Cerebellar nuclear complex (tissue), 1 donor: ENCODE results near the gene ARHGEF18.
"Not testable (repeated sequence)": the region's sequence is repeated elsewhere in the genome, so short reads cannot be mapped to it uniquely, and the experiment has no call there.

ENCODE experiments used
- DNase-seq, 2 experiments: peaks; one replicate each; lab custom pipeline; 2025; lab: John Stamatoyannopoulos, UW

ARHGEF18 gene

DNA sequence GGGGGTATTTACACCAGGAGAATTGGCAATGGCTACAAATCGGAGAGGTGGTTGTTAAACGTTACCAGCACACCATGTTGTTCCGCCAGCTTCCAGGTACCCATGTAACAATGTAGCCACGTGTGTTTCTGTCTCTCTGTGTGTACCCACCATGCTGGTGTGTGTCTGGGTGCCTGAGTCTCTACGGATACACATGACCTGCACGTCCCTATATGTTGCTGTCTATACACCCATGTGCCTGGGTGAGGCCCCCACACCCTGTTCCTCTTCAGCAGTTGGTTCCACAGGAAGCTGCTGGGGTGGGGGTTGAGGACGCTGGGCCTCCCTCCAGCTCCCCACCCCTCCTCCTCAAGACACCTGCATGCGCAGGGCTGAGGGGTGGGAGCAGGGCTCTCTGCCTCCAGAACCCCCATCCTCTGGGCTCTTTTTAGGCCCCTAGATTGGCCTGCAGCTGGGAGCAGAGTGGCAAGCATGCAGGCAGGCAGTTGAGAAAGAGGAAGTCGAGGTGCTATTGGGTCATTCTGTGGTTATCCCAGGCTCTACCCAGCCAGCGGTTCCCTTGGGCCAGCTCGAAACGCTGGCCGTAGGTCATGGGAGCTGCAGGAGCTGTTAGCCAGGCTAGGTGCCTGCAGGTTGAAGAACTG is at the start of gene ARHGEF18:
Gene ARHGEF18 (plus strand): TSS at position 351 of the 644 bp plus-strand sequence. CDS start 13,954 bp downstream, outside the sequence.
- DNase-seq = no peak

DNA sequence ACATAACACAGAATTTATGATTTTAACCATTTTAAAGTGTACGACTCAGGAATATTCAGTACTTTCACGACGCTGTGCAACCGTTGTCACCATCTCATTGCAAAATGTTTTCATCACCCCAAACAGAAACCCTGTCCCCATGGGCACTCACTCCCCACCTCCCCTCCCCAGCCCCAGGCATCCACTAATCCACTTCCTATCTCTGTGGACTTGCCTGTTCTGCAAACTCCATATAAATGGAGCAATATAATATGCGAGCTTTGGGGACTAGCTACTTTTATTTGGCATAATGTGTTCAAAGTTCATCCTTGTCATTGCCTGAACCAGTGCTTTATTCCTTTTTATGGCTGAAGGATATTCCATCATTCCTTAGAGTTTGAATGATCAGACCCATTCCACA is 47.2 kb upstream of the ARHGEF18 start:
- no peak for DNase-seq

DNA sequence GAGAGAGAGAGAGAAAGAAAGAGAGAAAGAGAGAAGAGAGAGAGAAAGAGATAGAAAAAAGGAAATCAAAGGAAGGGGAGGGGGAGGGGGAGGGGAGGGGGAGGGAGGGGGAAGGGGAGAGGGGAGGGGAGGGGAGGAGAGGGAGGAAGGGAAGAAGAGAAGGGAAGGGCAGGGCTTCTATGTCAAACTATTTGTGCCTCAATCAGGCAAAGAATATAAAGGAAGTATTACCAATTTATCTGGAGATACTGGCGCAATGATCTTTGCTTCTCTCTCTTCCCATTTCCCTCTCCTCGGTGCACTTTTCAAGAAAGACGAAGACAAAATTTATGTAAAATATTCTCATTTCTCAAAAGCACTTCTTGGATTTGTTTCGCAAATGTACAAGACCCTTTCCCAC is 45.3 kb upstream of the ARHGEF18 start:
- no peak for DNase-seq

DNA sequence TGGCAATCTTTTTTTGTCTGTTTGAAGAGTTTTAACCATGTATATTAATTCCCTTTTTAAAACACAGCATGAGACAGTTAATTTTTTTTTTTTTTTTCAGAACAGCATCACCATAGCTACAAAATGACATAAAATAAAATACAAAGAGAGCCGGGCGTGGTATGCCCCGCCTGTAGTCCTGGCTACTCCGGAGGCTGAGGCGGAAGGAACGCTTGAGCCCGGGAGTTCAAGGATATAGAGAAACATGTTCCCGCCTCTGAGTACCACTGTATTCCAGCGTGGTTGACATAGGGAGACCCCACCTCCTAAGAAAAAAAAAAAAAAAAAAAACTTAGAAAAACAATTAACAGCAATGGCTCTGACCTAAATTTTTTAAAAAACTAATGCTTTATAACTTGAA is 44.5 kb upstream of the ARHGEF18 start:
- no peak for DNase-seq

DNA sequence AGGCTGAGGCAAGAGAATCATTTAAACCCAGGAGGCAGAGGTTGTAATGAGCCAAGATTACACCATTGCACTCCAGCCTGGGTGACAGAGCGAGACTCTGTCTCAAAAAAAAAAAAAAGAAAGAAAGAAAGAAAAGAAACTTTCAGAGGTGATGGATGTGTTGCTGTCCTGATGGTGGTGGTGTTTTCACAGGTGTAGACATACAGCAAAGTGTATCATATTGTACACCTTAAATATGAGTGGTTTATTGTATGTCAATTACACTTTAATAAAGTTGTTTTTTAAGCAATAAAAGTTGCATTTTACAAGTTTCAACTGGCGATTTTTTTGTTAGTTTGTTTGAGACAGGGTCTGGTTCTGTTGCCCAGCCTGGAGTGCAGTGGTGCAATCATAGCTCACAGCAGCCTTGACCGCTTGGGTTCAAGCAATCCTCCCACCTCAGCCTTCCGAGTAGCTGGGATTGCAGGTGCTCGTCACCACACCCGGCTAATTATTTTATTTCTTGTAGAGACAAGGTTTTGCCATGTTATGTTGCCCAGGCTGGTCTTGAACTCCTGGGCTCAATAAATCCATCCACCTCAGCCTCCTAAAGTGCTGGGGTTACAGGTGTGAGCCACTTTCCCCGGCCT is 41.0 kb upstream of the ARHGEF18 start:
- no peak for DNase-seq

DNA sequence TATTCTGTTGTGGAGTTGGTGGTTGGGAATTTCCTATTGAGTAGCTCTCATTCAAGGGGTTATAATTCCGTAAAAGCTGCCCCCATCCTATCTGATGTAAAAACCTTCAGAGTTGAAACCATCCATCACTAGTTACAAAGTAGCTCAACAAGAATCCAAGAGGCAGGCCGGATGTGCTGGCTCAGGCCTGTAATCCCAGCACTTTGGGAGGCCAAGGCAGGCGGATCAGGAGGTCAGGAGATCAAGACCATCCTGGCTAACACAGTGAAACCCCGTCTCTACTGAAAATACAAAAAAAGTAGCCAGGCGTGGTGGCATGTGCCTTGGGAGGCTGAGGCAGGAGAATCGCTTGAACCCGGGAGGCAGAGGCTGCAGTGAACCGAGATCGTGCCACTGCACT is 40.4 kb upstream of the ARHGEF18 start:
- DNase-seq = not testable (repeated sequence)

DNA sequence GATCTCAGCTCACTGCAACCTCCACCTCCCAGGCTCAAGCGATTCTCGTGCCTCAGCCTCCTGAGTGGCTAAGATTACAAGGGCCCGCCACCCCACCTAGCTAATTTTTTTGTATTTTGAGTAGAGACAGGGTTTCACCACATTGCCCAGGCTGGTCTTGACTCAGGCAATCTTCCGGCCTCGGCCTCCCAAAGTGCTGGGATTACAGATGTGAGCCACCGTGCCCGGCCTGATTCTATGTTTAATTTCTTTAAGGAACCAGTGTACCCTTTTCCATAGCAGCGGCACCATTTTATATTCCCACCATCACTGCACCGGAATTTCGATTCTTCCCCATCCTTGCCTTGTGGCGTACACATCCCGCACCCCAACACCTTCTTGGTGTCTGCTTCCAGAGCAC is 36.8 kb upstream of the ARHGEF18 start:
- no peak for DNase-seq

DNA sequence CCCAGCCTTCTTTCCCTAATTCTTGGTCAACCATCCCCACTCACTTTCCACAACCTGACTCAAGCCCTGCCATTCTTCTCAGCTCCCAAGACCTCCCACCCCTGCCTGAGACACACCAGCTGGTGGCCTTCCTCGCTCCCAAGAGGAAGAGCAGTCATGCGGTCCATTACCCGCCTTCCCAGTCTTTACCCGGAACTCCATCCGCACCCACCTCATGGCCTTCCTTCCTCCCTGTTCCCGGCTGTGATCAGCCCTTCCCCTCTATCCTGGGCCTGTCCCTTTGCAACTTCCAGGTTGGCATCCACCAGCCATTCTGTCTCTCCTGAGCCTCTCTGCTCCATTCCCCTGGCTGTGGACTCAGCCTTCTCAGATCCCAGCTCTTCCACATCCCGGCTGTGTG is 35.9 kb upstream of the ARHGEF18 start:
- DNase-seq = no peak

DNA sequence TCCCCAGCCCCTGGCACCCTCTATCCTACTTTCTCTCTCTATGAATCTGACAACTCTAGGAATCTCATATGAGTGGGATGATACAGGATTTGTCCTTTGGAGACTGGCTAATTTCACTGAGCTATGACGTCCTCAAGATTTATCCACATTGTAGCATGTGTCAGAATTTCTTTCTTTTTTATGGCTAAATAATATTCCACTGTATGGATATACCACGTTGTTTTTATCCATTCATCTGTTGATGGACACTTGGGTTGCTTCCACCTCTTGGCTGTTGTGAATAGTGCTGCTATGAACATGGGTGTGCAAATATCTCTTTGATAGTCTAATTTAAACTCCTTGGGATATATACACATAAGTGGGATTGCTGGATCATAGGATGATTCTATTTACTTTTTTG is 30.6 kb upstream of the ARHGEF18 start:
- no peak for DNase-seq

DNA sequence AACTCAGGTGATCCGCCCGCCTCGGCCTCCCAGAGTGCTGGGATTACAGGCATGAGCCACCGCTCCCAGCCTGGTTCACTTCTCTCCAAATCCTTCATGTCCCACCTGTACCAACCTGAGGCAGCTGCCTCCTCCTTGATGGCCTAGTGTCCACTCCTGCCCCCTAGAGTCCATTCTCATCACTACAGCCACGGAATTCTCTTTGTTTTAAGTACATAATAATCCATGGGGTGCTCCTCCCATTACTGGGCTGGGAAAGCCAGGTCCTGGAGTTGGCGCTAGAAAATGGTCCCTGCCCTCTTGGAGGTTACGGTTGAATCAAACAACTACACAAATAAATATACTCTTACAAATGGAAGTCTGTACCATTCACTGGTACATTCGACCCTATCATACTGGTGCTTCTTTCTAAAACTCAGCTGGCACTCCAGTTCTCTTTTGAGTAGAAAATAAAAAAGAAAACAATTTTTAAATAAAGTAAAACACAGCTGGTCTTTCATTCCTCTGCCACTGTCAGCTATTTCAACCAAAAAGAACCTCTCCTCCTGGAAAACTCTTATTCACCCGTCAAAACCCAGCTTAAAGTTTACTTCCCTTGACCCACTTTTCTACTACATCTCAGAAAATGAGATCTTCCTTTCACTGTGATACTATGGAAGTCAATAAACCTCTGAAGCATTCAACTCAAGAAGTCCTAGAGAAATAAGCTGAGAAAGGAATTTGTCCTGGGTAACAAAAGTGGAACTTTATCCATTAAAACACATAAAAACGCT is 22.4 kb upstream of the ARHGEF18 start:
- DNase-seq = no peak

DNA sequence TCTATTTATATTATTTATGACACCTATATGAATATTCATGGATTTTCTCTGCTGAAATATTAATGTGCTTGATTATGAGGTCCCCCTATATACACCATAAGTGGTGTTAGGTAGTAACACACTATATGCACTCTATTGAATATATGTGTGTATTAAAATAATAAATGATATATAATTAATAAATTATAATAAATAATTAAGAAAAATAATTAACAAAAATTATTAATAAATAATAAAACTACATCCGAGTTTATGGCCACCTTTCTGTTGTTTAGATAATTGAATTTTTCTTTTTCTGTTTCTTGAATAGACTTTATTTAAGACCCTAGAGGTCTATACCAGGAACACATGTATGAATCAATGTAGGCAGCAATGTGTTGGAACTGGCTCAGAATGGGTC is 20.9 kb upstream of the ARHGEF18 start:
- no peak for DNase-seq

DNA sequence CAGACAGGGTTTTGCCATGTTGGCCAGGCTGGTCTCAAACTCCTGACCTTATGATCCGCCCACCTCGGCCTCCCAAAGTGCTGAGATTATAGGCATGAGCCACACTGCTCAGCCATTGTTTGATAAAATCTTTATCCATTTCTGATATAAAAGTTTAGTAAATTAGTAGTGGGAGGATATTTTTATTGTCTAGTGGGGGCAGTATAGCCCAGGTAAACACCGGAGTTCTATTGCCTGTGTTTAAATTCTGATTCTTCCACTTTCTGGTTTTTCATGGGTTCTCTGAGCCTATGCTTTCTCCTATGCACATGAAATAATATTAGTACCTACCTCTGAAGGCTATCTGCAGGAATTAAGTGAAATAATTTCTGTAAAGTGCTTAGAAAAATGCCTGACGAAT is 20.1 kb upstream of the ARHGEF18 start:
- no peak for DNase-seq

DNA sequence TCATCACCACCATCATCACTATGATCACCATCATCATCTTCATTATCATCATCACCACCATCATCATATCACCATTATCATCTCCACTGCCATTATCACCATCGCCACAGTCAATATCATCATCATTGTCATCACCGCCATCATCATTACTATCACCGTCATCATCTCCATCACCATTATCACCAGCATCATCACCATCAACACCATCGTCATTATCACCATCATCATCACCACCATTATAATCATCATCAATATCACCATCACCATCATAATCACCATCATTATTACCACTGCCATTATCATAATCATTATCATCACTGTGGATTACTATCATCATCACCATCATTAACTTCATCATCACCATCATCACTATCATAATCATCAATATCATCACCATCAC is 17.3 kb upstream of the ARHGEF18 start:
- no peak for DNase-seq

DNA sequence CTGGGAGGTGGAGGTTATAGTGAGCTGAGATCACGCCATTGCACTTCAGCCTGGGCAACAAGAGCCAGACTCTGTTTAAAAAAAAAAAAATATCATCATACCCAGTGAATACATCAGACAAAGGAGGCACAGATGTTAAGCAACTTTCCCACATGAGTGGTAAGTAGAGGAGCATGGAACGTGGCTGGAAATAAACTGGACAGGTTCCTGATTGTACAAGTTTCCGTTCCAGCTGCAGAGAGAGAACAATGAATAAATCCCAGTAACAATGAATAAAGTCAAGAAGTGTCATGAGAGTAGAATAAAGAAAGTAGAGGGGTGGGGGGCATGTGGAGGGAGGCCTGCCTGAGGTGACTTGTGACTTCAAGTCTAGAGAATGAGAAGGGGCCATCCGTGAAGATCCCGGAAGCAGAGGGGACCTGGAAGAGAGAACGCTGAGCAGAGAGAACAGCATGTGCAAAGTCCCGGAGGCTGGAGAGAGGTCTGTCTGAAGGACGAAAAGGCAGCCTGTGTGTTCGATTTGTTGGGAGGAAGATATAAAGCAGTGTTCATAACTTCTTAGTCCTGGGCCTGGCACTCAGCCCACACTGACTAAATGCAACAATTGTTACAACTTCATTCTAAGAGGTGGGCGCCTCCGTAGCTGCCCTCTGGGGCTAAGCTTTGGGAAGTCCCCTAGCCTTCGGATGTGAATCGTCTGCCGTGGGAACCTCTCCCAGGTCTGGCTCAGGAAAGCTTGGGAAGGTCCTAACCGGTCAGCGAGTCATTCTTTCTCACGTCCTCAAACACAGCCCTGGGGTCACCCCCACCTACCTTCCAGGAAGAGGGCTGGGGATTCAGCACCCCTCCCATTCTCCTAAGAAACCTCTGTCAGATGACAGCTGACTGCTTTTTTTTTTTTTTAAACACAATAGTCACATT is 15.3 kb upstream of the ARHGEF18 start:
- no peak for DNase-seq

DNA sequence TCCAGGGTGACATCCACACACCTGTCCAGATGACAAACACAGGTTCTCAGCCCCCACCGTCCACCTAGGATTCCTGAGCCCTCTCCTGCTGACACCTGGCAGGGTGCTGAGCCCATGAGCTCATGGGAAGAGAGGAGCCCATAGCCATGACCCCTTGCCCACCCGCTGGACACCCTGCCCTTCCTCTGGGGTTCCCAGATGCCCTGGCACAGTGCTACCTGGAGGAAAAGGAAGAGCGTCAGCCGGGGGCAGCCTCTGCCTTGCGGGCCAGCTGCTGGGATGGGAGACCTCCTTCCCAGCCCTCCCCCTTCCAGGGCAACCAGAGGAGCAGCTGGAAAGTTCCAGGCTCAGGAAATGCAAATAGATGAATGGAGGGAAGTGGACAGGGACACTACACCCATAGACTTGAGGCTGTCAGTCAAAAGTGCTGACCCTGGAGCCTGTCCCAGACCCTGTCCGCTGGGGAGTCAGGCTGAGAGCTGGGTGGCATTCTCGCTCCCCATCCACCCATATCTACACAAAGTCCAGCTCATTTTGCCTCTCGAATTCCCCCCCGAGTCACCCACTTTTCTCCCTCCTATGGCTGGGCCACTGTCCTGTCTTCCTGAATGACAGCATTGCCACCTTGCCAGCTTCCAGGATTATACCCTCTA is 12.3 kb upstream of the ARHGEF18 start:
- DNase-seq = no peak

DNA sequence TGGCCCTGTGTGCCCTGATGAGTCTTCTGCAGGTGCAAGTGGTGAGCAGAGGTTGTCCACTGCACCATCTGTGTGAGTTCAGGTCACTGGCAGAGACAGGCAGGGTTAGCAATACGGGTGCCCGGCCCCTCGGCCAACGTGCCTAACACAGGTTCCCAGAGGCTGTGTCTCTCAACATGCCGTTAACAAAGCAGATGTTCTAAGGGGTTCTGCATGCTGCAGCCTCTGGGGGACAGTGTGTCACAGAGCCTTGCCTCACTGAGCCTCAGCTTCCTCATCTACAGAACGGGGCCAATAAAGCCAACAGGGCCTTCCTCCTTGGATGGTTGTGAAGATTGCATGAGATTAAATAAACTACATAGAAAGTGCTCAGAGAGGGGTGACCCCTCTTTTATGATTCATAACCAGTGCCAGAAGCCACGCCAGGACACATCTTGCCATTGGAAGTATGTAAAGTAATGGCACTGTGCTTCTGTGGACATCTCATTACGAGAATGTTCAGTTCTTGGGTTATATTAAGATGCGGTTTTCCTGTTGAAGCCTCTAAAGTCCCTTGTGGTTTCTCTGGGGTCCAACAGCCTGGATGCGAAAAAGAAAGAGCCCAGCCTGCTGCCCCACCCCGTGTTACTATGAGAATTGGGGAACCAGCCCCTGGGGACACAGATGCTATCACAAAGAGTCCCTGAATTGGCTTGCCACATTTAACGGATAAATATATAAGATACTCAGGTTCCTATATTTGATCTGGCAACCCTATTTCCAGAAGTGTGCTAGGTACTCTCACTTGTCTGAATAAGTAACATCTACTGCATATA is 11.2 kb upstream of the ARHGEF18 start:
- DNase-seq = no peak

DNA sequence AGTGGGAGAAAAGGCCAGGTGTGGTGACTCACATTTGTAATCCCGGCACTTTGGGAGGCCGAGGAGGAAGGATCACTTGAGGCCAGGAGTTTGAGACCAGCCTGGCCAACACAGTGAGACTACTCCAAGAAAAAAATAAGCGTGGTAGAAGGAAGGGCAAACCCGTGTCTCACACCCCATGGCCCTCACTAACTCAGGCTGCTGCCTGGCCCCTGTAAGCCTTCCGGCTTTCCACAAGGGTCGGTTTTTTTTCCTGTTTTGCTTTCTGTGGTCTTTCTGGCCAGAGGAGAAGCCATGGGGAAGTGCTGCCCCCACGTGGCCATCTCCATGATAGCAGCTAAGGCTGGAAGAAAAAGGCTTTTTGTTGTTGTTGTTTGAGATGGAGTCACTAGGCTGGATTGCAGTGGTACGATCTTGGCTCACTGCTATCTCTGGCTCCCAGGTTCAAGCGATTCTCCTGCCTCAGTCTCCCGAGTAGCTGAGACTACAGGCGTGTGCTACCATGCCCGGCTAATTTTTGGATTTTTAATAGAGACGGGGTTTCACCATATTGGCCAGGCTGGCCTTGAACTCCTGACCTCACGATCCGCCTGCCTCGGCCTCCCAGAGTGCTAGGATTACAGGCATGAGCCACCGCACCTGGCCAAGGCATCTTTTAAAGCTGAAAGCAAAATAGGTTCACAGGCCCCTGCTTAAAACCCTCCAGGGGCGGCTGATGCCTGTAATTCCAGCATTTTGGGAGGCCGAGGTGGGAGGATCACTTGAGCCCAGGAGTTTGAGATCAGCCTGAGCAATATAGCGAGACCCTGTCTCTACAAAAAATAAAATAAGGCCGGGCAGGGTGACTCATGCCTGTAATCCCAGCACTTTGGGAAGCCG is 7.5 kb upstream of the ARHGEF18 start:
- DNase-seq = peak in 1 of 2 experiments; percentile 31

DNA sequence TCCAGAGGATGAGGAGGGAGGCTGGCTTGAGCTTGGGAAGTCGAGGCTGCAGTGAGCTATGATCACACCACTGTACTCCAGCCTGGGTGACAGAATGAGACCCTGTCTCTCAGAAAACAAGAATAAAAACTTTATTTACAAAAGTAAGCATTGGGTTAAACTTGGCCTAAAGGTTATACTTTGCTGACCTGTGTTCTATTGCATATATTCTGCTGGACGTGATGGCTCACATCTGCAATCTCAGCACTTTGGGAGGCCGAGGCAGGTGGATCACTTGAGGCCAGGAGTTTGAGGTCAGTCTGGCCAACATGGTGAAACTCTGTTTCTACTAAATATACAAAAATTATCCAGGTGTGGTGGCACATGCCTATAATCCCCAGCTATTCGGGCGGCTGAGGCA is 6.6 kb upstream of the ARHGEF18 start:
- no peak for DNase-seq

DNA sequence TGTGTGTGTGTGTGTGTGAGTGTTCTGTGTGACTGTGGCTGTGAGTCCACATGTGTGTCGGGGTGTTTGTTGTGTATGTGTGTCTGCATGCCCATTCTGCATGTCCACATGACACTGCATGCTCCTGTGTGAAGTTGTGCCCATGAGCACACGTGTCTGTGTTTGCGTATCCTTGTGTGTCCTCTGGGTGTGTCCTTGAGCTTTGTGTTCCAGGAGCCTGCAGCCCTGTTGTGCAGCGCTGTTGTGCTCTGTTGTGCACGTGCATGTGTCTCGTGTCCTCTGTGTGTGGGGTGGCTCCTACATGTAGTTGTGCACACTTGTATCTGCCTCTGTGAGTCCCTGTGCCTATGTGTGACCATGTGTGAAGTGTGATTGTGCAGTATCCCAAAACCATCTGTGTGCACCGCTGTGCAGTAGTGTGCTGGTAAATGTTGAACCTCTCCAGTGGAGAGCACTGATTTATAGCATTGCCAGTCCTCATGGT is 2.2 kb upstream of the ARHGEF18 start:
- DNase-seq = no peak

DNA sequence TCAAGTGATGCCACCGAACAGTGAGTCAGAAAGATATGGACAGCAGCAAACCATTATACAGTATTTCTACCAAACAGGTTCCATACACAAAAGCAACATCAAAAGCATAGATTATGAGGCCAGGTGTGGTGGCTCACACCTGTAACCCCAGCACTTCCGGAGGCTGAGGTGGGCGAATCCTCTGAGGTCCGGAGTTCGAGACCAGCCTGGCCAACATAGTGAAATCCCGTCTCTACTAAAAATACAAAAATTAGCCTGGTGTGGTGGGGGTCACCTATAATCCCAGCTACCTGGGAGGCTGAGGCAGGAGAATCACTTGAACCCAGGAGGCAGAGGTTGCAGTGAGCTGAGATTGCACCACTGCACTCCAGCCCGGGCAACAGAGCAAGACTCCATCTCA is 1.7 kb upstream of the ARHGEF18 start:
- DNase-seq = not testable (repeated sequence)
